ENCODE measurements around the gene PGBD4.

The PGBD4 gene

DNA sequence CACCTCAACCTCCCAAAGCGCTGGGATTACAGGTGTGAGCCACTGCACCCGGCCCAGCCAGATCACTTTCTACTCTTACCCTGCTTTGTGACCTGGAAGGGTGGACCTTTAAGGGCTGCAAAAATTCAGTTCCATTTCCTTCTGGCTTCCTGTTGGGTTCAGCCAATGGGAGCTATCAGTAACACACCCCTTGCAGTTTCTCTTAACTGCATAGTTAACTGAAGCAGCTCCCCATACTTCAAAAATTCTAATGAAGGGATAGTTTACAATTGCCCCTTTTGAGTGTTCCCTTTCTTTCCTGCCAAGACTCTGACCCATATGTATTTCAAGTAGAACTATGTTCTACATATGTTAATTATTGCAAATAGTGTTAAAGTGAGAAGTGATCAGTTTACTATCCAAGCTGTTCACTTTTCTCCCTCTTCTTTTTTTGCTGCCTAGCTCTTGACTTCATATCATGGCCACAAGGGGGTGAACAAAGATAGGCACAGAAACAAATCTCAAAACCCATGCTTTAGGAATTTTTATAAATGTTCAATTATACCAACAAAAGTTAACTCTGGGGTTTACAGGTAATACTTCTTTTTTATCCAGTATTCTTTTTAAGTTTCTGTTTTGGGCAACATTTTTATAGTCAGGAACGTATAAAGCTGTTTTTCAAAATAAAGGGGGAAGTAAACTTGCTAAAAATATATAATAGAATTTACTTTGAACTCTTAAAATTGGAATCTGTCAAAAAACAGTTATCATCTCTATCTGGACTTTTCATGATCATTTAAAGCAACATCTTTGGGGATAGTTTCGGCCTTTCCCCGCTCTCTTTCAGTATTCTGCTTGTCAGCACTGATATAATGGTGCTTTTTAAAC, 8.1 kb downstream of the PGBD4 start:
- in situ Hi-C loops (cut with MboI; ENCODE audit: low sequenced_read_pairs) = loop anchor here (10.0 to 25.0 kb wide), 2 partner anchors 115 to 252 kb away; partner anchors contain the start of genes EMC4 and LPCAT4

DNA sequence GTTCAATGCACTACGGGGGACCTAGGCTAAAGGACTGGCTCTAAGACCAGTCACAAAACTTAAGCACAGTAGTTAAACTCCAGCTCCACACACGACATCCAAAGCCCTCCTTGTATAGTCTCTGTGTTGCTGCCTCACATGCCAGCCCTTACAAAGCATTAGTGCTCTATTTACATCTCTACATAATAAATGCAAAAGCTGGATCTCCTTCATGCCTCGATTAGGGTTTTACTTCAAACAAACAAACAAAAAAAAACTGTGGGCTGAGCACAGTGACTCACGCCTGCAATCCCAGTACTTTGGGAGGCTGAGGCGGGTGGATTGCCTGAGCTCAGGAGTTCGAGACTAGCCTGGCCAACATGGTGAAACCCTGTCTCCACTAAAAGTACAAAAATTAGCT, 9.6 kb downstream of the PGBD4 start:
- in situ Hi-C loops (cut with MboI; ENCODE audit: low sequenced_read_pairs) = loop anchor here (25.0 kb wide), 1 partner anchor 251 kb away; the partner anchor contains the start of gene LPCAT4

GRCh38 chr15:34114215-34114614, 12.3 kb downstream of the PGBD4 start:
- in situ Hi-C loops (cut with MboI; ENCODE audit: low sequenced_read_pairs) = loop anchor here (25.0 kb wide), 1 partner anchor 248 kb away; the partner anchor contains the start of gene LPCAT4

DNA sequence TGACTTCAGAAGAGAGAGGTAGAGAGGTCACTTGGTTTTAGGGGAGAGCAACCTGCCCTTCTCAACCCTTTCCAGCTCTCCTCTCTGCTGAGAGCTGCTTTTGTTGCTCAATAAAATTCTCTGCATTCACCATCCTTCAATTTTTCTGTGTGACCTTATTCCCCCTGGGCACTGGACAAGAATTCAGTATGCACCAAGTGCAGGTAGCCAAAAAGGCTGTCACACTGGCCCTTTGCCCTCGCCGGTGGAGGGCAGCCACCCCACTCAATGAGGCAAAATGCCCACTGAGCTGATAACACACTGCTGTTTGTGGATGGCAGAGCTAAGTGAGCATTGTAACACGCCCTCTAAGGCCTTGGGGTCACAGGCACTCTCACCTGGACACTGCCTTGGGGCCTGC, 12.9 kb downstream of the PGBD4 start:
- in situ Hi-C loops (cut with MboI; ENCODE audit: low sequenced_read_pairs) = loop anchor here (25.0 kb wide), 1 partner anchor 248 kb away; the partner anchor contains the start of gene LPCAT4

GRCh38 chr15:34116620-34117019, 14.7 kb downstream of the PGBD4 start:
- in situ Hi-C loops (cut with MboI; ENCODE audit: low sequenced_read_pairs) = loop anchor here (25.0 kb wide), 1 partner anchor 246 kb away; the partner anchor contains the start of gene LPCAT4

GRCh38 chr15:34119291-34119690, 17.4 kb downstream of the PGBD4 start:
- in situ Hi-C loops (cut with MboI; ENCODE audit: low sequenced_read_pairs) = loop anchor here (25.0 kb wide), 1 partner anchor 243 kb away; the partner anchor contains the start of gene LPCAT4

DNA sequence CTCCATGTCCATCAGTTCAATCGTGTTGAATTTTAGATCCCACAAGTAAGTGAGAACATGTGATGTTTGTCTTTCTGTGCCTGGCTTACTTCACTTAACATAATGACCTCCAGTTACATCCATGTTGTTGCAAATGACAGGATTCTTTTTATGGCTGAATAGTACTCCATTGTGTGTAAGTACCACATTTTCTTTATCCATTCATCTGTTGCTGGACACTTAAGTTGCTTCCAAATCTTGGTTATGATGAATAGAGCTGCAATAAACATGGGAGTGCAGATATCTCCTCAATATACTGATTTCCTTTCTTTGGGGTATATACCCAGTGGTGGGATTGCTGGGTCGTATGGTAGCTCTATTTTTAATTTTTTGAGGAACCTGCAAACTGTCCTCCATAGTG, 18.5 kb downstream of the PGBD4 start:
- in situ Hi-C loops (cut with MboI; ENCODE audit: low sequenced_read_pairs) = loop anchor here (25.0 kb wide), 1 partner anchor 242 kb away; the partner anchor contains the start of gene LPCAT4

DNA sequence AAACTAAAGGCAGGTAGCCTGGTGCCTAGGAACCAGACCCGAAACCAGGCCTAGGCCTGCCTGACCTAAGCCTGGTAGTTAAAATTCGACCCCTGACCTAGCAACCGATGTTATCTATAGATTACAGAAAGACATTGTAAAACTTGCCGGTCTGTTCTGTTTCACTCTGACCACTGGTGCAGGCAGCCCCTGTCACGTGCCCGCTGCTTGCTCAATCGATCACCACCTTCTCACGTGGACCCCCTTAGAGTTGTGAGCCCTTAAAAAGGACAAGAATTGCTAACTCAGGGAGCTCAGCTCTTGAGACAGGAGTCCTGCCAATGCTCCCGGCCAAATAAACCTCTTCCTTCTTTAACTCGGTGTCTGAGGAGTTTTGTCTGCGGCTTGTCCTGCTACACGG, 19.9 kb downstream of the PGBD4 start:
- in situ Hi-C loops (cut with MboI; ENCODE audit: low sequenced_read_pairs) = loop anchor here (25.0 kb wide), 1 partner anchor 241 kb away; the partner anchor contains the start of gene LPCAT4

DNA sequence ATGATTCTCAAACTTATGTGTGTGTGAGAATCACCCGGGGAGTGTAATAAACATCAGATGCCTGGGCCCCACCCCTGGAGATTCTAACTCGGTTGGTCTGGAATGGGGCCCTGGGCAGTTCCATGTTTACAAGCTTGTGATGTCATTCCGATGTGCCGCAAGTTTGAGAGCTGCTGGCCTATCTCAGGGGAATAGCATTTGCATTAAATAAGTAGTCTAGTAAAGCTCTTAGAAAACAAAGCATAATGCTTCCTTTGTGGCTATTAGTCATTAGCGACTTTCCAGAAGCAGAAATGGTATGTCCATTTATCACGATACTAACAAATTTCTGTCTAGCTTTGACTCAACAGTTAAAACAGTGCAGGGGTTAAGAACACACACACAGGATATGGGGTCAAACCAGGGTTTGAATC, 20.9 kb downstream of the PGBD4 start:
- in situ Hi-C loops (cut with MboI; ENCODE audit: low sequenced_read_pairs) = loop anchor here (25.0 kb wide), 1 partner anchor 240 kb away; the partner anchor contains the start of gene LPCAT4

GRCh38 chr15:34124651-34125050, 22.8 kb downstream of the PGBD4 start:
- in situ Hi-C loops (cut with MboI; ENCODE audit: low sequenced_read_pairs) = loop anchor here (25.0 kb wide), 1 partner anchor 238 kb away; the partner anchor contains the start of gene LPCAT4

DNA sequence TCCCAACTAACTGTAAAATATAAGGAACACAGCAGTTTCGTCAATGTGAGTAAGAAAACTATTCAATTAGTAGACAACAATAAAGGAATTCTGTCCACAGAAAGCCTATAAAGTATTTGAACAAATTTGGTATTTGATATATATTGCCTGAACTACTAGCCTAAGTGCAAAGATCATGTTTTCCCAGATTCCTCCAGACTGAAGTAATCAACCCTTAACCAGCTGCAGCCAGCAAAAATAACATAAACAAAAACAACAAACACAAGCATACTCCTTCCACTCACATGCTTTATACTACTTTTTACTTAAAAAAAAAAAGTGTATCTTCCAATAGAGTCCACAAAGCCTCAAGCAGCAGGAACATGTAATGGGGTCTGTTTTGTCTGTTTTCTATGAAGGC, 24.1 kb downstream of the PGBD4 start:
- in situ Hi-C loops (cut with MboI; ENCODE audit: low sequenced_read_pairs) = no loop called here

DNA sequence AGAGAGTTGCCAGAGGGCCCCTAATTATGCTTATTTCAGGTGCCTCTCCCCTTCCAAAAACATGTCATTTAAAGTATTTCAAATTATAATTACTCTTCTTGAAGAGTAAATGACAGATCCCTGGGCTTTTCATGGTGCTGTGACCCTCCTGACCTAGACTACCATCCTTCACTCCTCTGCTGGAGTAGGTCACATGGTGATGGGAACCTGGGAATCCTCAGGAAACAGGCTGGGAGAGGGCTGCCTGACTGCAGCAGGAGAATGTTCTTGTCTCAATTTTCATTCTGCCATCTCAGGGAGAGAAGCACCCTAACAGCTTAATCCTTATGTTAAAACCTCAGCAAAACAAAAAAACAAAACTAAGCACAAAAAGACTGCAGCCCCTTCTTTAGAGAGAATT, 24.6 kb downstream of the PGBD4 start:
- in situ Hi-C loops (cut with MboI; ENCODE audit: low sequenced_read_pairs) = no loop called here

- in situ Hi-C loops (cut with MboI; ENCODE audit: low sequenced_read_pairs) = no loop called here
Observed at GRCh38 chr15:34128898-34129297, 27.0 kb downstream of the PGBD4 start.

DNA sequence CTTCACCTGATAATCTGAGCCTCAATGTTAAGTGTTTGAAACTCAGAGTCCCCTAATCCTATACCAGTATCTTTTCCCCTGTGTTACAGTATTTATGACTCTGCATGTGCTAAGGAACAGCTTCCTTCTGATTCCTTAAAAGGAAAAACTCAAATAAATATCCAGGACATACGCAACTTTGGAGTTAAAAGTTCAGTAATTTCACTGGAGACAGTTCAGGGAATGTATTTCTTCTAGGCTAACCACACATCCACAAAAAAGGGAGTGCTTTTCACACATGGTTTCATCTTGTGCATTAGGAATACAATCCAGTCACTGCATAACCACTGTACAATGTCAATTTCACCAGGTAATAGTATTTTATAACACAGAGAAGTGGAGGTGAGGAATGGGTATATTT, 31.0 kb downstream of the PGBD4 start:
- in situ Hi-C loops (cut with MboI; ENCODE audit: low sequenced_read_pairs) = no loop called here

- in situ Hi-C loops (cut with MboI; ENCODE audit: low sequenced_read_pairs) = no loop called here
Observed at GRCh38 chr15:34133511-34133910, 31.6 kb downstream of the PGBD4 start.

- in situ Hi-C loops (cut with MboI; ENCODE audit: low sequenced_read_pairs) = no loop called here
Observed at GRCh38 chr15:34147371-34148140, 45.7 kb downstream of the PGBD4 start.

DNA sequence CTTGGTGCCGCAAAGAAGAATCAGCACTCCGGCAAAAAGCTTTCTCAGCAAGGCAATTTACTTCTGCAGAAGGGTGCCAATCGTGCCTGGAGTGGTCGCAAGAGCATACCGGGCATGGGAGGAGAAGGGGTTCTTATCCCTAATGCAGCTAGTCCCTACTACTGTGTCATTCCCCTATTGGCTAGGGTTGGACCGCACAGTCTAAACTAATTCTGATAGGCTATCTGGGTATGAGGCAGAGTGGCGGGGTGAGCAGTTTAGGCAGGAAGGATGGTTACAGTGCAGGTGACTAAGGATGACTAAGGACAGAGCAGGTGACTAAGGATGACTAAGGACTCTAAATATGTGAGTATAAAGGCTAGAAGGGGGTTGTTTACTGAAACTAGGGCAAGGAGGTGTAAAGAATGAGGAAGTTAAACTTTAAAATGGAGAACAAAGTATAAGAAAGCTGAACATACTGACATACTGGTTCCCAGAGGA, 52.9 kb downstream of the PGBD4 start:
- in situ Hi-C loops (cut with MboI; ENCODE audit: low sequenced_read_pairs) = no loop called here

- in situ Hi-C loops (cut with MboI; ENCODE audit: low sequenced_read_pairs) = no loop called here
Observed at GRCh38 chr15:34155859-34156258, 54.0 kb downstream of the PGBD4 start.

Measured in HL-60/S4 (cell line).